HL-60 (cell line): ENCODE measurements around the gene TEX35.
A peak's percentile ranks its signal among the peaks of the same experiment; 100 is the strongest.

Source experiments
- DNase-seq, 2 experiments: peaks; one replicate each; pipeline ENCODE4 v3.0.0-alpha.2; 2010 to 2020; ENCODE audit warnings: low read depth in 1 of 2, low spot score in 1 of 2
- H3K27ac ChIP-seq: fragments of 250-450 bp; sonication (Bioruptor Pico); replicated peaks from 2 replicates; pipeline ENCODE4 v1.5.1; 2020; ENCODE audit warnings: mild to moderate bottlenecking, moderate library complexity
- H3K27me3 ChIP-seq: fragments of 250-450 bp; sonication (Bioruptor Pico); 2 replicates; pipeline ENCODE4 v1.5.1; 2021; ENCODE audit warnings: mild to moderate bottlenecking, moderate library complexity; ENCODE audit not compliant: insufficient read depth, poor library complexity, severe bottlenecking
- H3K4me3 ChIP-seq: replicated peaks from 2 replicates; pipeline ENCODE4 v1.5.1; 2011; ENCODE audit warnings: mild to moderate bottlenecking, control low read depth, low read length; ENCODE audit not compliant: insufficient read depth
- GABPA ChIP-seq: IDR thresholded peaks from 2 replicates; pipeline ENCODE4 v1.6.1; 2012; ENCODE audit warnings: low read depth
- POLR2AphosphoS5 ChIP-seq: IDR thresholded peaks from 2 replicates; pipeline ENCODE4 v1.6.1; 2012; ENCODE audit warnings: low read depth
- SPI1 ChIP-seq: IDR thresholded peaks from 2 replicates; pipeline ENCODE4 v1.6.1; 2012; ENCODE audit warnings: low read depth, mild to moderate bottlenecking, borderline replicate concordance
- TF ChIP-seq, protein P1 (sequence below): IDR thresholded peaks from 2 replicates; pipeline ENCODE4 v1.6.1; 2012; ENCODE audit warnings: low read depth; ENCODE audit not compliant: insufficient replicate concordance
- TF ChIP-seq, protein P2 (sequence below): IDR thresholded peaks from one replicate; pipeline ENCODE4 v1.5.1; 2011; ENCODE audit warnings: low read length, control low read depth, inconsistent platforms; ENCODE audit not compliant: insufficient read depth

TEX35 gene

DNA sequence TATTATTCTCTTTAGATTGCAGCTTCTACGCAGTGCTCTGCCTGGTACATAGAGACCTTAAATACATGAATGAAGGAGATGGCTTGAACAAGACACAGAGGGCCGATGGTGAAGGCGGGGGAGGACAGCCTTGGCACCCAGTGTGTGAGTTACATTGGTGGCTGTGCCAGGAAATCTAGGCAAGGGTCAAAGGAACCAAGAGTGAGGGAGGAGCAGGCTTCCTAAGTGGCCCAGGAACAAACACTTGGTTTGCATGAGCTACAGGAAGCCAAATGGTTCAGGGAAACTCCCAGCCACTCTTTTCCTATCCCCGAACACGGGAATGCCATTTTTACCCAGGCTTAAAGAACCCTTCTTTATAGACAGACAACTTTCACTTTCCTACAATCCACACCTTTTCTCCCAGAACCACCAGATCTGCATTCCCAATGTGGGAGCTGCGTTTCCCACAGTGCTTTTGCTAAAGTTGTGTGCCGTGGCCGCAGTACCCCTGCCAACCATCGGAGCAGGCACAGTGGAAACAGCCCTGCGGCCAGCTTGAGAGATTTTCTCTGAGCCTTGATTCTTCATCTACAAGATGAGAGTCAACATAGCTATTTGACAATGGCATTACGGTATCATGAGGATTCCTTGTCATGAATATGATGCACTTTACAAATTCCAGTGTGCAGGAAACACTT lies 12.7 kb upstream of the TEX35 start:
- TF ChIP-seq POLR2AphosphoS5 = no peak
- TF ChIP-seq SPI1 = no peak
- TF ChIP-seq GABPA = no peak
- TF ChIP-seq, protein P1, sequence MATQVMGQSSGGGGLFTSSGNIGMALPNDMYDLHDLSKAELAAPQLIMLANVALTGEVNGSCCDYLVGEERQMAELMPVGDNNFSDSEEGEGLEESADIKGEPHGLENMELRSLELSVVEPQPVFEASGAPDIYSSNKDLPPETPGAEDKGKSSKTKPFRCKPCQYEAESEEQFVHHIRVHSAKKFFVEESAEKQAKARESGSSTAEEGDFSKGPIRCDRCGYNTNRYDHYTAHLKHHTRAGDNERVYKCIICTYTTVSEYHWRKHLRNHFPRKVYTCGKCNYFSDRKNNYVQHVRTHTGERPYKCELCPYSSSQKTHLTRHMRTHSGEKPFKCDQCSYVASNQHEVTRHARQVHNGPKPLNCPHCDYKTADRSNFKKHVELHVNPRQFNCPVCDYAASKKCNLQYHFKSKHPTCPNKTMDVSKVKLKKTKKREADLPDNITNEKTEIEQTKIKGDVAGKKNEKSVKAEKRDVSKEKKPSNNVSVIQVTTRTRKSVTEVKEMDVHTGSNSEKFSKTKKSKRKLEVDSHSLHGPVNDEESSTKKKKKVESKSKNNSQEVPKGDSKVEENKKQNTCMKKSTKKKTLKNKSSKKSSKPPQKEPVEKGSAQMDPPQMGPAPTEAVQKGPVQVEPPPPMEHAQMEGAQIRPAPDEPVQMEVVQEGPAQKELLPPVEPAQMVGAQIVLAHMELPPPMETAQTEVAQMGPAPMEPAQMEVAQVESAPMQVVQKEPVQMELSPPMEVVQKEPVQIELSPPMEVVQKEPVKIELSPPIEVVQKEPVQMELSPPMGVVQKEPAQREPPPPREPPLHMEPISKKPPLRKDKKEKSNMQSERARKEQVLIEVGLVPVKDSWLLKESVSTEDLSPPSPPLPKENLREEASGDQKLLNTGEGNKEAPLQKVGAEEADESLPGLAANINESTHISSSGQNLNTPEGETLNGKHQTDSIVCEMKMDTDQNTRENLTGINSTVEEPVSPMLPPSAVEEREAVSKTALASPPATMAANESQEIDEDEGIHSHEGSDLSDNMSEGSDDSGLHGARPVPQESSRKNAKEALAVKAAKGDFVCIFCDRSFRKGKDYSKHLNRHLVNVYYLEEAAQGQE = no peak
- TF ChIP-seq, protein P2, sequence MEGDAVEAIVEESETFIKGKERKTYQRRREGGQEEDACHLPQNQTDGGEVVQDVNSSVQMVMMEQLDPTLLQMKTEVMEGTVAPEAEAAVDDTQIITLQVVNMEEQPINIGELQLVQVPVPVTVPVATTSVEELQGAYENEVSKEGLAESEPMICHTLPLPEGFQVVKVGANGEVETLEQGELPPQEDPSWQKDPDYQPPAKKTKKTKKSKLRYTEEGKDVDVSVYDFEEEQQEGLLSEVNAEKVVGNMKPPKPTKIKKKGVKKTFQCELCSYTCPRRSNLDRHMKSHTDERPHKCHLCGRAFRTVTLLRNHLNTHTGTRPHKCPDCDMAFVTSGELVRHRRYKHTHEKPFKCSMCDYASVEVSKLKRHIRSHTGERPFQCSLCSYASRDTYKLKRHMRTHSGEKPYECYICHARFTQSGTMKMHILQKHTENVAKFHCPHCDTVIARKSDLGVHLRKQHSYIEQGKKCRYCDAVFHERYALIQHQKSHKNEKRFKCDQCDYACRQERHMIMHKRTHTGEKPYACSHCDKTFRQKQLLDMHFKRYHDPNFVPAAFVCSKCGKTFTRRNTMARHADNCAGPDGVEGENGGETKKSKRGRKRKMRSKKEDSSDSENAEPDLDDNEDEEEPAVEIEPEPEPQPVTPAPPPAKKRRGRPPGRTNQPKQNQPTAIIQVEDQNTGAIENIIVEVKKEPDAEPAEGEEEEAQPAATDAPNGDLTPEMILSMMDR = no peak
- DNase-seq = no peak
- H3K27ac ChIP-seq = no peak overlapping the region
- H3K4me3 ChIP-seq = no peak overlapping the region
- H3K27me3 ChIP-seq = no peaks in the 10 kb centered on the region

DNA sequence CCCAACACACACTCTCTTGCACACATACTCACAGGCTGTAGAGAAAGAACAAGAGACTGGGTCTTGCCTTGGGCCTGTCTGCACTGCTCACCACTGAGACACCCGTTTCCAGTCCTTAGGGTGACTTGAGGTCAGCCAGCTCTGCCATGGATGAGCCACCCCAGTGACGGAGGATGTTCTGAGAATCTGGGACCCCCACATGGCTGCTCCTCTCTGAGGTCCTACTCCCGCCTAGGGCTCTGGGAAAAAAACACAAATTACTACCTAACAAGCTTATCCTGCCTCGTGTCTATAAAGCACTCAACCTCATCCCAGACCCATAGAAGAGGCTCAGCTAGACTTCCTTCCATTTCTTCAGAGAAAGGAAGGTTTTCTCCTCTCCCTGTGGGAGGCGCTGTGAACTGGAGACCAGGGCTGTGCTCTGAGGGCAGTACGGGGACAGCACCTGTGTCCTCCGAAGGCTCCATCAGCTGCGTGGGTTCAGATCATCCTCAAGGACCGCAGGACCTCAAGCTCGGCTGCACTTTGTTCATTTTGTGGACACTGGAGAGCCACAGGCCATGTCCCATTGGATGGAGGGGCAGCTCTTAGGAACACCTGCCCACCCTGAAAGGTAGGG lies 11.9 kb upstream of the TEX35 start:
- TF ChIP-seq SPI1 (no peak), POLR2AphosphoS5 (no peak), GABPA (no peak)
- TF ChIP-seq, protein P1 = no peak
- TF ChIP-seq, protein P2 = no peak
- H3K27ac ChIP-seq = no peak overlapping the region
- no peaks in the 10 kb centered on the region for H3K27me3 ChIP-seq
- DNase-seq = no peak
- H3K4me3 ChIP-seq = no peak overlapping the region

DNA sequence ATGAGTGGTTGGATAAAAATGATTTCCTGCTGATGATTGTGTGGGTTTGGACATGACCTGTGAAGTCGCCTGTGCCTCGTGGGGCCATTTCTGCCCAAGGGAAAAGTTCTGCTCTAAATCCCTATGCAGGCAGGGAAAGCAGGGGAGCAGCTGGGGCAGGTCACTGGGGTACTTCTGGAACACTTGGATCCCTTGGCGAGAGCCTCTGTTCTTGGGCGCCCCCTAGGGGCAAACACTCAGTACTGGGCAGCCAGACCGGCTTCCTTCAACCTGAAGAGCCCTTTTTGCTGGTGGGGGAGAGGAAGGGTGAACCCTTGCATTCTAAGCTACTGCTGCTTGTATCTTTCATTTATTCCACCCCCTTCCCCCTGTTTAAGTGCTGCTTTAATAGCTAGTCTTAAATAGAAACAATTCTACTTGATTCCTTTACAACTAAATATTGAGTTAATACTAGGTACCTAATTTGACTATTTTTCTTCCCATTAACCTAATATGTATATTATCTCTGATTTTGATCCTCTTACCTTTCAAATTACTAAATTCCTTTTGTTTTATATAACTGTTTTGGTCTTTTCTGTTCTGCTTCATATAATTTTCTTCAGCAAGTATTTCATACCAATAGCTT lies 11.1 kb upstream of the TEX35 start:
- Histone ChIP-seq H3K27me3 (no peaks in the 10 kb centered on the region), H3K27ac (no peak overlapping the region), H3K4me3 (no peak overlapping the region)
- DNase-seq = peak; percentile 47 to 65
- TF ChIP-seq, protein P2 = peak; percentile 81
- TF ChIP-seq POLR2AphosphoS5 = no peak
